HepG2 (cell line): ENCODE data around the gene PCDHGB2. TPM values are rescaled to one million over a fixed set of nuclear protein-coding genes. Genes with fewer than 3 reads are reported as not detected.

ENCODE experiments used
- ELF1 ChIP-seq: sonication (generic); formaldehyde crosslinking; IDR thresholded peaks from 2 replicates; pipeline ENCODE4 v1.4.0; 2020; ENCODE audit warnings: missing genetic modification reagents
- ELF3 ChIP-seq: IDR thresholded peaks from 2 replicates; pipeline ENCODE4 v1.6.1; 2016; ENCODE audit warnings: missing genetic modification reagents, missing compliant biosample characterization
- GATAD1 ChIP-seq: IDR thresholded peaks from 2 replicates; pipeline ENCODE4 v1.6.1; 2016; ENCODE audit warnings: missing genetic modification reagents, missing compliant biosample characterization
- HOXA5 ChIP-seq: sonication (generic); formaldehyde crosslinking; IDR thresholded peaks from 2 replicates; pipeline ENCODE4 v1.4.0; 2020; ENCODE audit warnings: missing genetic modification reagents
- KAT8 ChIP-seq: IDR thresholded peaks from 2 replicates; pipeline ENCODE4 v1.6.1; 2016; ENCODE audit warnings: missing genetic modification reagents, missing compliant biosample characterization
- POGZ ChIP-seq: sonication (generic); formaldehyde crosslinking; IDR thresholded peaks from 2 replicates; pipeline ENCODE4 v1.4.0; 2020; ENCODE audit warnings: mild to moderate bottlenecking, missing genetic modification reagents
- SAP130 ChIP-seq: IDR thresholded peaks from 2 replicates; pipeline ENCODE4 v1.6.1; 2016; ENCODE audit warnings: low read depth
- SMC3 ChIP-seq: IDR thresholded peaks from 2 replicates; pipeline ENCODE4 v1.6.1; 2011; ENCODE audit warnings: low read length, improper control_type of control experiment
- SRF ChIP-seq: IDR thresholded peaks from 2 replicates; pipeline ENCODE4 v1.6.1; 2011; ENCODE audit warnings: mild to moderate bottlenecking, low read depth, low read length, moderate library complexity
- TBX2 ChIP-seq: sonication (generic); formaldehyde crosslinking; IDR thresholded peaks from 2 replicates; pipeline ENCODE4 v1.5.0; 2020; ENCODE audit warnings: missing genetic modification reagents, mild to moderate bottlenecking, borderline replicate concordance
- TCF12 ChIP-seq, 2 experiments: fragments of 450-650 bp in 1 of 2; sonication (generic) in 1 of 2; formaldehyde crosslinking in 1 of 2; IDR thresholded peaks; 2 replicates each; pipeline versions ENCODE4 v1.6.1 to v1.8.0; 2017 to 2022; ENCODE audit warnings: antibody characterized with exemption in 1 of 2, mild to moderate bottlenecking in 1 of 2, missing genetic modification reagents in 1 of 2, moderate library complexity in 1 of 2
- XRCC5 ChIP-seq: fragments of 200-400 bp; formaldehyde crosslinking; optimal IDR thresholded peaks from 2 replicates; pipeline ENCODE3; 2017; ENCODE audit warnings: mild to moderate bottlenecking, low read length
- ZBTB38 ChIP-seq: sonication (generic); formaldehyde crosslinking; IDR thresholded peaks from 2 replicates; pipeline ENCODE4 v1.5.1; 2020; ENCODE audit warnings: mild to moderate bottlenecking, missing genetic modification reagents
- ZNF180 ChIP-seq: sonication (generic); formaldehyde crosslinking; IDR thresholded peaks from 2 replicates; pipeline ENCODE4 v1.4.0; 2020; ENCODE audit warnings: low read depth, missing genetic modification reagents, borderline replicate concordance
- ZNF205 ChIP-seq: IDR thresholded peaks from 2 replicates; pipeline ENCODE4 v1.6.1; 2018; ENCODE audit warnings: missing biosample characterization, missing genetic modification reagents
- polyA plus RNA-seq, 8 experiments: library from polyadenylated mRNA; depleted of rRNA in 3 of 8; stranded (reverse) in 7 of 8; unstranded in 1 of 8; fragments of >200 nt; fragmentation: Illumina TruSeq in 4 of 8; extraction: Trizol in 4 of 8; gene quantifications; 2 replicates each; pipeline versions ENCODE4 v1.2.1 to v1.2.3, GENCODE V29; 2011 to 2016; ENCODE audit warnings: low read depth in 4 of 8, missing spikeins in 1 of 8, mixed read lengths in 1 of 8; ENCODE audit not compliant: insufficient read depth in 1 of 8
- total RNA-seq, 5 experiments: library from RNA; depleted of rRNA; stranded (reverse); fragments of >200 nt; fragmentation: Illumina TruSeq; extraction: Trizol; gene quantifications; 2 replicates each; pipeline ENCODE4 v1.2.3, GENCODE V29; 2016; ENCODE audit warnings: low read depth in 1 of 5
- TF ChIP-seq, protein P1 (sequence below): sonication (generic); formaldehyde crosslinking; IDR thresholded peaks from 2 replicates; pipeline ENCODE4 v1.5.0; 2020; ENCODE audit warnings: mild to moderate bottlenecking, missing genetic modification reagents, moderate library complexity
- TF ChIP-seq, protein P2 (sequence below): sonication (generic); formaldehyde crosslinking; IDR thresholded peaks from 2 replicates; pipeline ENCODE4 v1.9.0; 2021; ENCODE audit warnings: missing genetic modification reagents, mild to moderate bottlenecking, borderline replicate concordance

PCDHGB2 gene
- total and polyA plus RNA-seq, 2 of the 13 experiments (the other 11 are each of a cell fraction or from before 2014, with no cell fraction given), result 0.64 to 0.82 TPM

DNA sequence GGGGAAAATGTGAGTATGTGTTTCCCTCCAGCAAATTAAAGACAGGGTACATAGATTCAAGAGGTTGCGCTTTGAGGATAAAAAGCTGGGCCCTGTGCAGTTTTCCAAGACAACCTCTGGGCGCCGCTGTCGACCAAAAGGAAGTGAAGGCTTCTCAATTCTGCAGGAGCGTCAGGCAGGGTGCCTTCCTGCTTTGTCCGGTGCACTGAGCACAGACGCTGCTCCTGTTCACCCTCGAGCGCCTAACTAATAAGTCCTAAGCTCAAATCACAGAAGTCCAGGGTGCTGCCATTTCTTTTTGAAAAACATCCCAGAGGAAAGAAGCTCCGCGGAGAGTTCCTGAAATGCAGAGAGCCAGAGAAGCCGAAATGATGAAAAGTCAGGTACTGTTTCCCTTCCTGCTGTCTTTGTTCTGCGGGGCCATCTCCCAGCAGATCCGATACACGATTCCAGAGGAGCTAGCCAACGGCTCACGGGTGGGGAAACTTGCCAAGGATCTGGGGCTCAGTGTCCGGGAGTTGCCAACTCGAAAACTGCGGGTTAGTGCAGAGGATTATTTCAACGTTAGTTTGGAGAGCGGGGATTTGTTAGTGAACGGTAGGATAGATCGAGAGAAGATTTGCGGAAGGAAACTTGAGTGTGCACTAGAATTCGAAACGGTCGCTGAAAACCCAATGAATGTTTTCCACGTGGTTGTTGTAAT lies 9.7 kb upstream of the PCDHGB2 start, which contains the start of gene PCDHGB1 (continued):
- peak; percentile 47 for TF ChIP-seq SAP130 (CRISPR knock-in tag)
- TF ChIP-seq GATAD1 (CRISPR knock-in tag), result no peak
- TF ChIP-seq ZNF205 (CRISPR knock-in tag), result 0 out of 2 replicates have a peak, but pooled peaks have one; percentile 35
- TF ChIP-seq ELF3, result peak; percentile 71
- TF ChIP-seq SRF, result peak; percentile 36; the same call in 1 of the 2 replicates
- no peak for TF ChIP-seq ZNF180
- TF ChIP-seq KAT8 (CRISPR knock-in tag), result peak; percentile 64; the same call in 1 of the 2 replicates
- peak; percentile 58 for TF ChIP-seq ZBTB38 (CRISPR knock-in tag)
- no peak for TF ChIP-seq TCF12 (IDR thresholded peaks at IDR 0.05)
- no peak for TF ChIP-seq TCF12 (CRISPR knock-in tag; IDR thresholded peaks at IDR 0.05)
- TF ChIP-seq SMC3, result peak; percentile 54
- 0 out of 2 replicates have a peak, but pooled peaks have one; percentile 38 for TF ChIP-seq HOXA5 (CRISPR knock-in tag)
- TF ChIP-seq, protein P1, sequence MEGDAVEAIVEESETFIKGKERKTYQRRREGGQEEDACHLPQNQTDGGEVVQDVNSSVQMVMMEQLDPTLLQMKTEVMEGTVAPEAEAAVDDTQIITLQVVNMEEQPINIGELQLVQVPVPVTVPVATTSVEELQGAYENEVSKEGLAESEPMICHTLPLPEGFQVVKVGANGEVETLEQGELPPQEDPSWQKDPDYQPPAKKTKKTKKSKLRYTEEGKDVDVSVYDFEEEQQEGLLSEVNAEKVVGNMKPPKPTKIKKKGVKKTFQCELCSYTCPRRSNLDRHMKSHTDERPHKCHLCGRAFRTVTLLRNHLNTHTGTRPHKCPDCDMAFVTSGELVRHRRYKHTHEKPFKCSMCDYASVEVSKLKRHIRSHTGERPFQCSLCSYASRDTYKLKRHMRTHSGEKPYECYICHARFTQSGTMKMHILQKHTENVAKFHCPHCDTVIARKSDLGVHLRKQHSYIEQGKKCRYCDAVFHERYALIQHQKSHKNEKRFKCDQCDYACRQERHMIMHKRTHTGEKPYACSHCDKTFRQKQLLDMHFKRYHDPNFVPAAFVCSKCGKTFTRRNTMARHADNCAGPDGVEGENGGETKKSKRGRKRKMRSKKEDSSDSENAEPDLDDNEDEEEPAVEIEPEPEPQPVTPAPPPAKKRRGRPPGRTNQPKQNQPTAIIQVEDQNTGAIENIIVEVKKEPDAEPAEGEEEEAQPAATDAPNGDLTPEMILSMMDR, result peak; percentile 85
- 0 out of 2 replicates have a peak, but pooled peaks have one; percentile 24 for TF ChIP-seq TBX2
- peak; percentile 48; the same call in 1 of the 2 replicates for TF ChIP-seq ELF1 (CRISPR knock-in tag)
- TF ChIP-seq XRCC5, result peak; percentile 67
- TF ChIP-seq POGZ, result 0 out of 2 replicates have a peak, but pooled peaks have one; percentile 19
- TF ChIP-seq, protein P2, sequence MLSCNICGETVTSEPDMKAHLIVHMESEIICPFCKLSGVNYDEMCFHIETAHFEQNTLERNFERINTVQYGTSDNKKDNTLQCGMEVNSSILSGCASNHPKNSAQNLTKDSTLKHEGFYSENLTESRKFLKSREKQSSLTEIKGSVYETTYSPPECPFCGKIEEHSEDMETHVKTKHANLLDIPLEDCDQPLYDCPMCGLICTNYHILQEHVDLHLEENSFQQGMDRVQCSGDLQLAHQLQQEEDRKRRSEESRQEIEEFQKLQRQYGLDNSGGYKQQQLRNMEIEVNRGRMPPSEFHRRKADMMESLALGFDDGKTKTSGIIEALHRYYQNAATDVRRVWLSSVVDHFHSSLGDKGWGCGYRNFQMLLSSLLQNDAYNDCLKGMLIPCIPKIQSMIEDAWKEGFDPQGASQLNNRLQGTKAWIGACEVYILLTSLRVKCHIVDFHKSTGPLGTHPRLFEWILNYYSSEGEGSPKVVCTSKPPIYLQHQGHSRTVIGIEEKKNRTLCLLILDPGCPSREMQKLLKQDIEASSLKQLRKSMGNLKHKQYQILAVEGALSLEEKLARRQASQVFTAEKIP, result no peak
